Liver (tissue), 3 donors: Measurements from ENCODE around the gene SLC24A3.

Source experiments
- ATF3 ChIP-seq: IDR thresholded peaks from 2 replicates; pipeline ENCODE4 v1.6.1; 2016; ENCODE audit warnings: antibody characterized with exemption
- EGR1 ChIP-seq, 2 donors: IDR thresholded peaks; 2 replicates each; pipeline ENCODE4 v1.6.1; 2016 to 2018; ENCODE audit warnings: antibody characterized with exemption in 2 of 2, low read depth in 2 of 2
- GABPA ChIP-seq, 2 donors: IDR thresholded peaks in 1 of 2; conservative IDR thresholded peaks in 1 of 2; 2 replicates each; pipeline ENCODE4 v1.6.1; 2016; ENCODE audit warnings: antibody characterized with exemption in 2 of 2, mild to moderate bottlenecking in 1 of 2, moderate library complexity in 1 of 2
- HNF4G ChIP-seq: IDR thresholded peaks from 2 replicates; pipeline ENCODE4 v1.6.1; 2016; ENCODE audit warnings: antibody characterized with exemption
- JUND ChIP-seq, 2 donors: IDR thresholded peaks; 2 replicates each; pipeline ENCODE4 v1.6.1; 2016; ENCODE audit warnings: antibody characterized with exemption in 2 of 2
- RAD21 ChIP-seq, 2 donors: IDR thresholded peaks; 2 replicates each; pipeline ENCODE4 v1.6.1; 2016; ENCODE audit warnings: antibody characterized with exemption in 2 of 2, mild to moderate bottlenecking in 2 of 2
- RXRA ChIP-seq, 2 donors: IDR thresholded peaks; 2 replicates each; pipeline ENCODE4 v1.6.1; 2017 to 2018; ENCODE audit warnings: antibody characterized with exemption in 2 of 2, mild to moderate bottlenecking in 1 of 2
- SP1 ChIP-seq: IDR thresholded peaks from 2 replicates; pipeline ENCODE4 v1.6.1; 2018; ENCODE audit warnings: antibody characterized with exemption, mild to moderate bottlenecking
- TAF1 ChIP-seq: conservative IDR thresholded peaks from 2 replicates; pipeline ENCODE4 v1.6.1; 2016; ENCODE audit warnings: antibody characterized with exemption, mild to moderate bottlenecking
- YY1 ChIP-seq: IDR thresholded peaks from 2 replicates; pipeline ENCODE4 v1.6.1; 2016; ENCODE audit warnings: antibody characterized with exemption, mild to moderate bottlenecking
- TF ChIP-seq, protein P1 (sequence below): fragments of 150-350 bp; IDR thresholded peaks from 2 replicates; pipeline ENCODE4 v1.5.1; 2017; ENCODE audit warnings: improper control_type of control experiment, low read depth, low read length; ENCODE audit not compliant: missing input control
- TF ChIP-seq, protein P2 (sequence below): IDR thresholded peaks from 2 replicates; pipeline ENCODE4 v1.6.1; 2016; ENCODE audit warnings: antibody characterized with exemption, mild to moderate bottlenecking
- TF ChIP-seq, protein P3 (sequence below): IDR thresholded peaks from 2 replicates; pipeline ENCODE4 v1.6.1; 2016; ENCODE audit warnings: antibody characterized with exemption
- donor health status: healthy.
- donor health status: healthy.

DNA sequence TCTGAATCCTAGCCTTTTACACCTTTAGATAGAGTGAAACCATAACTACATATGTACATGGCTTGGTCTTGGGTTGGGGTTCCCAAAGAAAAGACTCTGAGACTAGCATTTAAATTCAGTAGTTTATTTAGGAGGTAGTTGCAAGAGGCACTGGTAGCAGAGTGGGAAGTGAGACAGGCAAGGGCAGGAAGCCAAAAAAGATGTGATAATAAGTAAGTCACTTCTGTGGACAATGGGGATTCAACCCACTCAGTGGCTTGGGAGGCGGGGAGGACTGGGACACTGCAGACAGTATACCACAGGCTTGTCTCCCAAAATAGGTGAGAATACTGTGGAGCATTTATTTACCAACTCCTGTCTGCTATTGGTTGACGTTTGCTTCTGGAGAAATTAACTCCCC, 131.9 kb downstream of the SLC24A3 start:
- TF ChIP-seq, protein P1, sequence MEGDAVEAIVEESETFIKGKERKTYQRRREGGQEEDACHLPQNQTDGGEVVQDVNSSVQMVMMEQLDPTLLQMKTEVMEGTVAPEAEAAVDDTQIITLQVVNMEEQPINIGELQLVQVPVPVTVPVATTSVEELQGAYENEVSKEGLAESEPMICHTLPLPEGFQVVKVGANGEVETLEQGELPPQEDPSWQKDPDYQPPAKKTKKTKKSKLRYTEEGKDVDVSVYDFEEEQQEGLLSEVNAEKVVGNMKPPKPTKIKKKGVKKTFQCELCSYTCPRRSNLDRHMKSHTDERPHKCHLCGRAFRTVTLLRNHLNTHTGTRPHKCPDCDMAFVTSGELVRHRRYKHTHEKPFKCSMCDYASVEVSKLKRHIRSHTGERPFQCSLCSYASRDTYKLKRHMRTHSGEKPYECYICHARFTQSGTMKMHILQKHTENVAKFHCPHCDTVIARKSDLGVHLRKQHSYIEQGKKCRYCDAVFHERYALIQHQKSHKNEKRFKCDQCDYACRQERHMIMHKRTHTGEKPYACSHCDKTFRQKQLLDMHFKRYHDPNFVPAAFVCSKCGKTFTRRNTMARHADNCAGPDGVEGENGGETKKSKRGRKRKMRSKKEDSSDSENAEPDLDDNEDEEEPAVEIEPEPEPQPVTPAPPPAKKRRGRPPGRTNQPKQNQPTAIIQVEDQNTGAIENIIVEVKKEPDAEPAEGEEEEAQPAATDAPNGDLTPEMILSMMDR, result no peak
- TF ChIP-seq RXRA (IDR thresholded peaks at IDR 0.05) (no peak), SP1 (no peak), RAD21 (IDR thresholded peaks at IDR 0.05) (no peak), TAF1 (no peak), EGR1 (IDR thresholded peaks at IDR 0.05; ENCODE audit: low read depth in 2 of 2) (no peak), YY1 (no peak), JUND (IDR thresholded peaks at IDR 0.05) (no peak), ATF3 (no peak), HNF4G (no peak), GABPA (IDR thresholded peaks at IDR 0.05 in 1 of 2, conservative IDR thresholded peaks at IDR 0.05 in 1 of 2) (no peak)
- TF ChIP-seq, protein P2, sequence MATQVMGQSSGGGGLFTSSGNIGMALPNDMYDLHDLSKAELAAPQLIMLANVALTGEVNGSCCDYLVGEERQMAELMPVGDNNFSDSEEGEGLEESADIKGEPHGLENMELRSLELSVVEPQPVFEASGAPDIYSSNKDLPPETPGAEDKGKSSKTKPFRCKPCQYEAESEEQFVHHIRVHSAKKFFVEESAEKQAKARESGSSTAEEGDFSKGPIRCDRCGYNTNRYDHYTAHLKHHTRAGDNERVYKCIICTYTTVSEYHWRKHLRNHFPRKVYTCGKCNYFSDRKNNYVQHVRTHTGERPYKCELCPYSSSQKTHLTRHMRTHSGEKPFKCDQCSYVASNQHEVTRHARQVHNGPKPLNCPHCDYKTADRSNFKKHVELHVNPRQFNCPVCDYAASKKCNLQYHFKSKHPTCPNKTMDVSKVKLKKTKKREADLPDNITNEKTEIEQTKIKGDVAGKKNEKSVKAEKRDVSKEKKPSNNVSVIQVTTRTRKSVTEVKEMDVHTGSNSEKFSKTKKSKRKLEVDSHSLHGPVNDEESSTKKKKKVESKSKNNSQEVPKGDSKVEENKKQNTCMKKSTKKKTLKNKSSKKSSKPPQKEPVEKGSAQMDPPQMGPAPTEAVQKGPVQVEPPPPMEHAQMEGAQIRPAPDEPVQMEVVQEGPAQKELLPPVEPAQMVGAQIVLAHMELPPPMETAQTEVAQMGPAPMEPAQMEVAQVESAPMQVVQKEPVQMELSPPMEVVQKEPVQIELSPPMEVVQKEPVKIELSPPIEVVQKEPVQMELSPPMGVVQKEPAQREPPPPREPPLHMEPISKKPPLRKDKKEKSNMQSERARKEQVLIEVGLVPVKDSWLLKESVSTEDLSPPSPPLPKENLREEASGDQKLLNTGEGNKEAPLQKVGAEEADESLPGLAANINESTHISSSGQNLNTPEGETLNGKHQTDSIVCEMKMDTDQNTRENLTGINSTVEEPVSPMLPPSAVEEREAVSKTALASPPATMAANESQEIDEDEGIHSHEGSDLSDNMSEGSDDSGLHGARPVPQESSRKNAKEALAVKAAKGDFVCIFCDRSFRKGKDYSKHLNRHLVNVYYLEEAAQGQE, result no peak
- TF ChIP-seq, protein P3, sequence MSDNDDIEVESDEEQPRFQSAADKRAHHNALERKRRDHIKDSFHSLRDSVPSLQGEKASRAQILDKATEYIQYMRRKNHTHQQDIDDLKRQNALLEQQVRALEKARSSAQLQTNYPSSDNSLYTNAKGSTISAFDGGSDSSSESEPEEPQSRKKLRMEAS, result no peak
